HL-60/S4 treated with phorbol 12-myristate 13-acetate at 8.2 ng/mL for 4 days and 3 days (cell line): ENCODE measurements around the gene TMEM248.
"Not testable (repeated sequence)": the region's sequence is repeated elsewhere in the genome, so short reads cannot be mapped to it uniquely, and the experiment has no call there.

Experiments
- in situ Hi-C: fragments of 300-500 bp; cut with MboI; formaldehyde crosslinking; loops from 2 replicates; pipeline ENCODE4 v1.15.0; 2022; ENCODE audit warnings: low sequenced_read_pairs

Gene TMEM248

DNA sequence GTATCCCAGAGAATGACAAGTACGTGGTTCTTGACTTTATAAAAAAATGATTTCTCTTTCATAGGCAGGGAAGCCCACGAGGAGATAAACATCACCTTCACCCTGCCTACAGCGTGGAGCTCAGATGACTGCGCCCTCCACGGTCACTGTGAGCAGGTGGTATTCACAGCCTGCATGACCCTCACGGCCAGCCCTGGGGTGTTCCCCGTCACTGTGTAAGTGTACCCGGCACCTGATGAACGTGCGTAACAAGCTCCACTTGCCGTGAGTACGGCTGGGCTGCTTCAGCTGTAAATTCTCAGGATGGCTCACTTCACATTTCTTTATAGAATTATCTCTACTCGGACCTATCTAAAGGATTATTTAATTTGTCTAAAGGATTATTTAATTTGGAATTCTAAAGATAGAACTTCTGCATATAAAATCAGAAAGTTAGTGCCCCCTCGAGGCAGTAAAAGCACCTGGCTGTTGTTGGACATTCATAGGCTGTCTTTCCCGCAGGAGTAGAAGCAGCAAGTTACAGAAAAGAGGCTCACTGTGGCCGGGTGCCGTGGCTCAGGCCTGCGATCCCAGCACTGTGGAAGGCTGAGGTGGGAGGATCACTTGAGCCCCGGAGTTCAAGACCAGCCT lies 27.6 kb downstream of the TMEM248 start:
- in situ Hi-C loops, result no loop called here

DNA sequence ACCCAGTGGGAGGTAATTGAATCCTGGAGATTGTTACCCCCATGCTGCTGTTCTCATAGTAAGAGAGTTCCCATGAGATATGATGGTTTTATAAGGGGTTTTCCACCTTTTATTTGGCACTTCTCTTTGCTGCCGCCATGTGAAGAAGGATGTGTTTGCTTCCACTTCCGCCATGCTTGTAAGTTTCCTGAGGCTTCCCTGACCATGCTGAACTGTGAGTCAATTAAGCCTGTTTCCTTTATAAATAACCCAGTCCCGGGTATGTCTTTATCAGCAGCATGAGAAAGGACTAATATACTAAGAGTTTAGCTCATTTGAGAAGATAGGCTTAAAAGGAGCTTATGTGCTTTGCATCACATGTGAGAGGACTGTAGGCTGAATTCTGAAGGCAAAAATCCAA lies 29.3 kb downstream of the TMEM248 start:
- in situ Hi-C loops, result no loop called here

DNA sequence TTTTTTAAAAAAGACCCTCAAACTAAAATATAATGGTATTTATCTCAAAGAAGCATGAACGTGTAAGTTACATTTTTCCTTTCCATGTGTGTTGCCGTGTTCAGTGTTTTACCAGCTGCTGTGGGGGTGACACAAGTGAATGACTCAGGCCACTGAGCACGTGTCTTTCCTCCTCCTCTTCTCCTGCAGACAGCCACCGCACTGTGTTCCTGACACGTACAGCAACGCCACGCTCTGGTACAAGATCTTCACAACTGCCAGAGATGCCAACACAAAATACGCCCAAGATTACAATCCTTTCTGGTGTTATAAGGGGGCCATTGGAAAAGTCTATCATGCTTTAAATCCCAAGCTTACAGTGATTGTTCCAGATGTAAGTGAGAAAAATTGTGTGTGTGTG lies 29.7 kb downstream of the TMEM248 start:
- in situ Hi-C loops, result no loop called here

DNA sequence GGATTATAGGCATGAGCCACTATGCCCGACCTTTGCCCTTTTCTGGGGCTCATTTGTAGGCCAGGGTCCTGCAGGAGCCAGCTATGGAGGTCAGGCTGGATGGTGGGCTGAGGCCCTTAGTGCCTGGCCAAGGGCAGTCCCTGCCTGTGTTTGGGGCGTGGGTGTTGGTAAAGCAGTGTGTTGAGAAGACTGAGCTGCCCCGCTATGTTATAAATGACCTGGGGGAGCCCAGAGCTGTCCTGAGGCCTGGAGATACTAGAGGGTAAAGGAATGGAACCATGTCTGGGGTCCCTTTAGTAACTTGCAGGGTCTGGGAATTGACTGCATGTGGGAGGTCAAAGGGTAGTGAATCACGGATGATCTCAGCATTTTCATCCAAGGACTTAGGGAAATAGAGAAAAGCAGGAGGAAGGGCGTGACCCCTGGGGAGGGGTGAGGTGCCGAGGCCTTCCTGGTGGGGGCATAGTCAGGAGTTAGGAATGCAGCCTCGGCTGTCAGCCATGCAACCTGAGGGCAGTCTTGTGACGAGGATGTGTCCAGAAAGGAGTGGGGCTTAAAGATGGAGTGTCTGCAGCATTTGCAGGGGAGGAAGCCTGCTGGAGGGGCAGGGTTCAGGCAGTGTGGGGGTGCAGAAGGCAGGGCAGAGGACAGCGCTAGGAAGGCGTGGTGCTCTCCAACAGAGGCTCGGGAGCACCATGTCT lies 31.5 kb downstream of the TMEM248 start:
- in situ Hi-C loops, result no loop called here

DNA sequence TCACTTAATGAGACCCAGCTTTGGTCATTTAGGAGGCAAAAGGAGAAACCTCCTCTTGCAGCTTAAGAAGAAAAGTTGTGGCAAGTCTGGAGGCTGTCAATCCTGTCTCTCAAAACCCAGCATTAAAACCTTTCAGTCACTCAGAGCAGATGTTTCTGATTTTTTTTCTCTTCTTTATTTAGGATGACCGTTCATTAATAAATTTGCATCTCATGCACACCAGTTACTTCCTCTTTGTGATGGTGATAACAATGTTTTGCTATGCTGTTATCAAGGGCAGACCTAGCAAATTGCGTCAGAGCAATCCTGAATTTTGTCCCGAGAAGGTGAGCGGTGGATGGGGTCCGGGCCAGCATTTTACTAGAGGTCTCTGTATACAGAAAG lies 32.0 kb downstream of the TMEM248 start:
- in situ Hi-C loops, result no loop called here

DNA sequence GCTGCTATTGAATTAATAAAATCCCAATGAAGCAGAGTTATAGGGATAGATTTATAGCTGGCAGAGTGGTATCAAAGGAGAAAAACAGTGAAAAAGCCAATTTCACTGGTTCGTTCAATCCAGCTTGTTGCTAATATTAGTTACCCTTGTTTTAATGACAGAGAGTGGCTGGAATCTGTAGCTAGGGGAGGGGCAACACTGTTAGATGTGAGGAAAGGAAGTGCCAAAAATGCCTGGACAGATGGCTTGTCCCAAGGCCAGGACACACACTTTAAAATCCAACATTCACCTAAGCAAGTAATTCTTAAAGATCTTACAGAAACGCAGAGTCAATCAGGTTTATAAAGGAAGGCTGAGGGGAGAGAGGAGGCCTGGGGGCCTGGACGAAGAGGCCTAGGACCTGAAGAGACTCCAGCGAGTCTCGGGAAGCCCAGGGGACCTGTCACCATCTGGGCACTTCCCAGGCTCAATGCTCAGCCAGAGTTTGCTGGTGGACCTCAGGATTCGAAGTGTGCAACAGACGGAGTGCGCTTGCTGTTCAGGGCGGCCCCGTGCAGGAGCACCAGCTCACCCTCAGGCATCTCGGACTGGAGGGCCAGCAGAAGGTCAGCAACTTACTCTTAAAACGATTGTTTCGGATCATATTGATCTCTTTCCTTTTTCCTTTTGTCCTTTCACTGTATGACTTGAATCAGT lies 36.7 kb downstream of the TMEM248 start:
- in situ Hi-C loops, result no loop called here

DNA sequence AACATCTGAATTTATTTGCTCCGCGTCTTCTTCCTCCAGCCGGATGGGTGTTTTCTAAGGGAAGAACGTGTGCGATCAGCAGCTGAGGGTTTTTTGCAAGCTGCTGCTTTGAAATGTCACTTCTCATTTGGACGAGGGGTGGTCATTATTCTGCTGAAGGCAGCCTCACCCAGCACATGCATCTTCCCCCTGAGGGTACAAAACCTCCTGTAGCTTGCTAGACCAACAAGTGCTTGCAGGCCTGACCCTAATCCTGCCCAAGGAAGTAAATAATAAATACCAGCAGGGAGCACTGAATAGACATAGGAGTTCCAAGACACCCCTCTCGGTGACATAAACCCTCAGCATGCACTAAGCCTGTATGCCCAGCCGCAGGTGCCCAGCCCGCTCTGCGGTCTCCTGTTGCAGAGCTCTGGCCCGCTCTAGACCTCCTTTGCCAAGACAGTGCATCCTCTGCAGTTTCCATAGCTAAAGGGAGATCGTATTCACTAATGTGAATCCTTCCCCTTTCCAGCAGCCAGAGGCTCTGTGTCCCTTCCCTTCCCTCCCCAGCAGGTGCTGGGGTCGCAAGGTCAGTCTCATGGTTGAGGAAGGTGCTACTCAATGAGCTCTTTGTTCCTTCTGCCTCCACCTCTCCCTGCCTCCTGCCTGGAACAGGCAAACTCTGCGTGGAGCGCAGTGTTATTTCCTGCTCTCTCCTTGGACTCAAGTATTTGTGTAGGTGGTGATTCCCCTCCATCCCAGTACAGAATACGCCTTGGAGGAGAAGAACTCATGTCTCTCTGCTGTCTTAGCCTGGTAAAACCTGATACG lies 37.7 kb downstream of the TMEM248 start:
- in situ Hi-C loops, result no loop called here

DNA sequence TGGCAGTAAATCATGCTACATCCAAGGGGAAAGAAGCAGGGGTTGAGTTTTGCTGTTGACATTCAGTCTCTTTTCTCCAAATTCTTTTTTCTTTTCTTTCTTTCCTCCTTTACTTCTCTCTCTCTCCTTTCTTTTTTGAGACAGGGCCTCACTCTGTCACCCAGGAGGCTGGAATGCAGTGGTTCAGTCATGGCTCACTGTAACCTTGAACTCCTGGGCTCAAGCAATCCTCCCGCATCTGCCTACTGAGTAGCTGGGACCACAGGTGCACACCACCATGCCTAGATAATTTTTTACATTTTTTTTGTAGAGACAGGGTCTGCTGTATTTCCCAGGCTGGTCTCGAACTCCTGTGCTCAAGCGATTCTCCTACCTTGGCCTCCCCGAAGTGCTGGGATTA lies 39.2 kb downstream of the TMEM248 start:
- in situ Hi-C loops, result no loop called here

DNA sequence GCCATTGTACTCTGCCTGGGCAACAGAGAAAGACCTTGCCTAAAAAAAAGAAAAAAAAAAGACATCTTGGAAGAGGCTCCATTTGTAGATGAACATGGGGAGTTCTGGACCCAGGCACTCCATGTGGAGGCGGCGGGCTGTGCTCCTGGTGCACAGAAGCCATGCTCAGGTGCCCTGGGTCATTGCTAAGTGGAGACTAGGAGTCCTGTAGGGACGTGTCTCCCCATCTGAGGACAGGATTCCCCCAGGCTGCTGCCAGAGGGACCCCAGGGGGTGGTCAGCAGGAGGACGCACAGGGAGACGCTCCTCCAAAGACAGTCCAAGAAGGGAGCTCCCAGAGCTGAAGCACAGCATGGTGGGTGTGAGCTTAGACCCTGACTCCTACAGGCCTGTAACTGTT lies 40.1 kb downstream of the TMEM248 start:
- in situ Hi-C loops, result no loop called here

DNA sequence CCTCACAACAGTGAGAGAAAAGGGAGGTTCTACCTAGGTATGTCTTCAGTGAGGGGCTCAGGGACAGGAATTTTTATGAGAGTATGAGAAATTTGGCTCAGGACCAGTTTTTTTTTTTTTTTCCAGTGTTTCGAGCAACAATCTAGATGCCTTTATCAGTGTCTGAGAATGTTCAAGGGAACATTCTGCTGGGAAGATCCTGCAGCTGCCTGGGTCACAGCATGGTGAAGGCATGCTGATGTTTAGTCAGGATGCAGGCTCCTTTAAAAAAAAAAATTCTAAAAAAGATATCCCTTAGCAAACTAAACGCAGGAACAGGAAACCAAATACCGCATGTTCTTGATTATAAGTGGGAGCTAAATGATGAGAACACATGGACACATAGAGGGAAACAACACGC lies 43.4 kb downstream of the TMEM248 start:
- in situ Hi-C loops, result no loop called here

DNA sequence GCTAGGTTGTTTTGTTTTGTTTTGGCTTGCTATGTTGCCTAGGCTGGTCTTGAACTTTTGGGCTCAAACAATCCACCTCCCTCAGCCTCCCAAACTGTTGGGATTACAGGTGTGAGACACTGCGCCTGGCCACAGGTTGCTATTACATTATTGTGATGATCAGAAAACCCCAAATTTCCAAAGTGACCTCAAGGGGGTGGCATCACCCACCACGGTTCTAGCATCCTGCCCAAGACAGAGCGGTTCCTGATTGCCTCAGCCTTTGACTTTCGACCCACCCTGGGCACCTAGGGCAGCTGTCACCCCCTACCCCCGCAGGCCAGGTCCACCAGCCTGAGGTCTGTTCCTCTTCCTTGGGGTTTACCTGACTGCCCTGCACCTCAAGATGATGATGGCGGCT lies 46.0 kb downstream of the TMEM248 start:
- in situ Hi-C loops, result no loop called here

DNA sequence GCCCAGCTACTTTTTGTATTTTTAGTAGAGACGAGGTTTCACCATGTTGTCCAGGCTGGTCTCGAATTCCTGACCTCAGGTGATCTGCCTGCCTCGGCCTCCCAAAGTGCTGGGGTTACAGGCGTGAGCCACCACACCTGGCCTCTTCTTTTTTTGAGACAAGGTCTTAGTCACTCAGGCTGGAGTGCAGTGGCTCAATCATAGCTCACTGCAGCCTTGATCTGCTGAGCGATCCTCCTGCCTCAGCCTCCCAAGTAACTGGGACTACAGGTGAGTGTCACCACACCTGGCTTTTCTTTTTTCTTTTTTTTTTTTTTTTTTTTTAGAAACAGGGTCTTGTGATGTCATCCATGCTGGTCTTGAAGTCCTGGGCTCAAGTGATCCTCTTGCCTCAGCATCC lies 48.0 kb downstream of the TMEM248 start:
- in situ Hi-C loops, result not testable (repeated sequence)

DNA sequence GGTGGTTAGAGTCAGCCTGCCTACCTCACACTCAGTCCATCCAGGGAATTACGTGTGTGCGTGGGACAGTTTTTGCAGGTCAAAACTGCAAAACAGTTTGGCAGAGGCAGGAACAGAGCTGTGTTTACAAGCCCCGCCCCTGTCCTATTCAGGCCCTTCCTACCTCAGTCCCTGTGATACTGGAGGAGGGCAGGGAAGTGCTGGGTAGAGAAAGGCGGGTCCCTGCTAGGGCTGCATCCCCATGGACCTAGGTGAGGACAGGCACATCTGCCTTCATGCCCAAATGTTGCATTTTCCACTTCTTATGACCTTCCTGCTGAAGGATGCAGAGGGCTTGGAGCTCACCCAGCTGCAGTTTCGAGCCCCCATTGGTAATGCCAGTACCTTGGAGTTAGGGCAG lies 49.3 kb downstream of the TMEM248 start:
- in situ Hi-C loops, result no loop called here

DNA sequence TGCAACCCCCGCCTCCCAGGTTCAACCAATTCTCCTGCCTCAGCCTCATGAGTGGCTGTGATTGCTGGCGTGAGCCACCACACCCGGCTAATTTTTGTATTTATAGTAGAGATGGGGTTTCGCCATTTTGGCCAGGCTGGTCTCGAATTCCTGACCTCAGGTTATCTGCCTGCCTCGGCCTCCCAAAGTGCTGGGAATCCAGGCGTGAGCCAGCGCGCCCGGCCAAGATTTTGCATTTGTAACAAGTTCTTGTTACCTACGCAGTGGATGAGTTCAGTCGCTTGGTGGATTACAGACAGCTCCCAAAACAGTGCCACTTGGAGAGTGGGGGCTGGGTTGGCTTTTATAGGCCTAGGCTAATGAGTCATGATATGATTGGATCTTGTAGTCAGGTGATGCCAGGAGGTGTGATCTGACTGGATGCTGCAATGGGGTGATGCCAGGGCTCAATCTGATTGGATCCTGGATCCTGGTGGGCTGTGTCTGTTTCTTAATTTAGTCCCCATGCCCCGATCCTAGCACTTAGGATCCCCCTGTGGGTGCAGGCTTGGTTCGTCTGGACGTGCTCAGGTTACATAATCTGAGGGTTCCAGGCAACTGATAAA lies 54.1 kb downstream of the TMEM248 start:
- in situ Hi-C loops, result no loop called here

DNA sequence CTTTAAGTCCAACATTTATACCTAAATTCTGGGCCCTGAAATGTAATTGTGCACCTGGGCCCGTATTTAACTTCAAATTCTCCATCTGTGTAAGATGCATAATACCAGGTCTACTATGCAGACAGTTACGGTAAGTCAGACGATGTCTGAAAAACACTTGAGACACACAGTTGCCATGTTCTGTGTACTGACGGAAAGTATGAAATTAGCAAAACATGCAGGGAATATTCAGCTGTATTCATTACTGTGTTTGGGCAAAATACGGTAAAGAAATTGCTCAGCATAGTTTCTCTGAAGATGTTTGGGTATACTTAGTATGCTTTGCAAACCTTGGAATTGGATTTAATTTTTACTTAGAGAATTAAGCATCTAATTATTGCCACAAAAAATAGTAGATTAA lies 57.3 kb downstream of the TMEM248 start:
- in situ Hi-C loops, result not testable (repeated sequence)

DNA sequence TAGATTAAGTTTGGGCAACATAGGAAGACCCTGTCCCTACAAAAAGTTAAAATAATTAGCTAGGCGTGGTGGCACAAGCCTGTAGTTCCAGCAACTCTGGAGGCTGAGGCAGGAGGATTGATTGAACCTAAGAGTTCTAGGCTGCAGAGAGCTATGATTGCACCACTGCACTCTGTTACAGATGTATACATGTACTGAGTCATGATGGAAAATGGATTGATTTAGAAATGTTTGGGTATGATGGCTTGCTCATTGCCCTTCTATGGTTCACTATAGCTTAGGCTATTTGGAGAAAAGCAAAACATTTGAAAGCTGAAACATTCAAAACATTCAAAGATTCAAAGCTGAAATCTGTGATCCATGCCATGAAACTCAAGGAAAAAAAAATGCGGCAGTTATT lies 58.0 kb downstream of the TMEM248 start:
- in situ Hi-C loops, result not testable (repeated sequence)

DNA sequence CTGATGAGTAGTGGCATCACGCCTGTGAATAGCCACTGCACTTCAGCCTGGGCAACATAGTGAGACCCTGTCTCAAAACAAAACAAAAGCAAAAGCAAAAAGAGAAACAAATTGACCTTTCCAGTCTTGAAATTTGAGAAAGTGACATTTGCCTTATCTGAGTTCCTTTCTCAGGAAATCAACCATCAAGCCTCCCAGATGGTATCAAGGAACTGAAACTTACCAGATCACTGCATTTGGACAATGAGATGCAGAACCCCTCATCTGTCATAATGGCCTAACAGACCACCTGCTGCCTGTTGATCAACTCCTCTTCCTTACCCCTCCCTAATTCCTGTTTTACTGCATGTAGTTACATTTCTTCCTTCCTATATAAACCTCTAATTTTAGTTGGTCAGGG lies 59.3 kb downstream of the TMEM248 start:
- in situ Hi-C loops, result not testable (repeated sequence)

DNA sequence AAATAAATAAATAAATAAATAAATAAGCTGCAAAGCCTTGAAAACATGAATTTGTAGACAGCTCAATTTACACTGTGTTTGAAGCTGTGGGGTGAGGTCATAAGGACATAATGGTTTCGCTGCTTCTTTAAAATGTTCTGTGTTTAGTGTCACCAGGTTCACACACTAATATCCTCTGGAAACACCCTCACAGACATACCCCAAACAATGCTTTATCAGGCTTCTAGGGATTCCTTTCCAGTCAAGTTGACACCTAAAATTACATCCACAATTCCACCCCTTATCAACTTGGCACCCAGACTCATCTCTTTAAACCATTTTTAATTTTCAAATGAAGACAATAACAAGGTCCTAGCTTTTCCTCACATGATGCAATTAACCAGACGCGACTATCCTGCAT lies 68.5 kb downstream of the TMEM248 start:
- in situ Hi-C loops, result not testable (repeated sequence)

DNA sequence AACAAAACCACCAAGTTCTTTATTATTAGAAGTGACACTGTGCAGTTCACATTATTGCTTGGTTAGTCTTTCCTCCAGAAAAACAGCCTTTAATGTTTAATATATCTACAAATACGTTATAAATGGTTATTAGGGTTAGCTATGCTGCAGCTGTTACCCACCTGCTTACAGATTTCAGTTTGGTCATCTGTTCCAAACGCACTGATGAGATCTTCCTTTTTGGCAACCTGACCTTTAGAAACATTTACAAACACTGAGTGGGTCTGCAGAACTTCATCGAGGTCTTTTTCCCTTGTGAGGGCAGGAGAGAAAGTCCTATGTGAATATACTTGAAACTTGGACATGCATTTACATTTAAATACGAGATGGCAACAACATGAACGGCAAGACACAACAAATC lies 73.0 kb downstream of the TMEM248 start:
- in situ Hi-C loops, result not testable (repeated sequence)

DNA sequence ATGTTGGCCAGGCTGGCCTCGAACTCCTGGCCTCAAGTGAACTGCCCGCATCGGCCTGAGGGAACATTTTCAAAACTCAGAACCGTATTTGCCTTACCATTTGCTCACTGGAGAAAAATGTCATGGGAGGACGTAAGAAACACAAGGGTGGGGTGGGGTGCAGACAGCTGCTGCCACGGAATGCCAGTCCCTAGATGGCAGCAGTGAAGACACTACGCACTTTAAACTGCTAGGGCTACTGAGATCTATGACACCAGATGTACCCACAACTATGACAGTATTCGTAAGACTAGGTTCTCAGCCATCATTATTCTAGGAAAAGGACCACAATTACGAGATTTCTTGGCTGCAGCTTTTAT lies 73.6 kb downstream of the TMEM248 start:
- in situ Hi-C loops, result not testable (repeated sequence)
